ENCODE measurements around the gene HBA2. TPM values are rescaled to one million over a fixed set of nuclear protein-coding genes. Genes with fewer than 3 reads are reported as not detected.

The HBA2 gene
- total RNA-seq, 1 experiment from 2014 or later: not detected

DNA sequence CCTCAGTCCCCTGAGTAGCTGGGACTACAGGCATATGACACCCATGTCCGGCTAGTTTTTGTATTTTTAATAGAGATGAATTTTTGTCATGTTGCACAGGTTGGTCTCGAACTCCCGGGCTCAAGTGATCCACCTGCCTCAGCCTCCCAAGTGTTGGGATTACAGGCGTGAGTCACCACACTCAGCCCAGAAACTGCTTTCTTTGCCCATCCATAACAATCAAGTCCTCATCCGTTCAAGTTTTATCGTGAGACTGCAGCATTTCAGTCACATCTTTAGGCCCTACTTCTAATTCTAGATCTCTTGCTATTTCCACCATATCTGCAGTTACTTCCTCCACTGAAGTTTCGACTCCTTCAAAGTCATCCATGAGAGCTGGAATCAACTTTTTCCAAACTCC, 40.6 kb upstream of the HBA2 start:
- intact Hi-C loops (cut with micrococcal nuclease; ENCODE audit: unreplicated experiment): no loop called here
- Mint-ChIP-seq H3K4me3 (ENCODE audit: low read depth, unreplicated experiment) (no peak overlapping the region), H3K27me3 (ENCODE audit: unreplicated experiment) (no peaks in the 10 kb centered on the region), H3K9me3 (ENCODE audit: low read depth, unreplicated experiment) (no peaks in the 10 kb centered on the region), H3K27ac (ENCODE audit: unreplicated experiment) (no peak overlapping the region), H3K36me3 (ENCODE audit: insufficient read depth, unreplicated experiment) (peaks cover 16% of the 10 kb centered on the region), H3K4me1 (ENCODE audit: low read depth, unreplicated experiment) (no peaks in the 10 kb centered on the region)
- TF ChIP-seq, protein P1, sequence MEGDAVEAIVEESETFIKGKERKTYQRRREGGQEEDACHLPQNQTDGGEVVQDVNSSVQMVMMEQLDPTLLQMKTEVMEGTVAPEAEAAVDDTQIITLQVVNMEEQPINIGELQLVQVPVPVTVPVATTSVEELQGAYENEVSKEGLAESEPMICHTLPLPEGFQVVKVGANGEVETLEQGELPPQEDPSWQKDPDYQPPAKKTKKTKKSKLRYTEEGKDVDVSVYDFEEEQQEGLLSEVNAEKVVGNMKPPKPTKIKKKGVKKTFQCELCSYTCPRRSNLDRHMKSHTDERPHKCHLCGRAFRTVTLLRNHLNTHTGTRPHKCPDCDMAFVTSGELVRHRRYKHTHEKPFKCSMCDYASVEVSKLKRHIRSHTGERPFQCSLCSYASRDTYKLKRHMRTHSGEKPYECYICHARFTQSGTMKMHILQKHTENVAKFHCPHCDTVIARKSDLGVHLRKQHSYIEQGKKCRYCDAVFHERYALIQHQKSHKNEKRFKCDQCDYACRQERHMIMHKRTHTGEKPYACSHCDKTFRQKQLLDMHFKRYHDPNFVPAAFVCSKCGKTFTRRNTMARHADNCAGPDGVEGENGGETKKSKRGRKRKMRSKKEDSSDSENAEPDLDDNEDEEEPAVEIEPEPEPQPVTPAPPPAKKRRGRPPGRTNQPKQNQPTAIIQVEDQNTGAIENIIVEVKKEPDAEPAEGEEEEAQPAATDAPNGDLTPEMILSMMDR (IDR thresholded peaks at IDR 0.05; ENCODE audit: unreplicated experiment): no peak
- BruUV-seq (replicated peaks): no TSS peak
- CTCF ChIA-PET: no interaction called here
- no peak for DNase-seq

DNA sequence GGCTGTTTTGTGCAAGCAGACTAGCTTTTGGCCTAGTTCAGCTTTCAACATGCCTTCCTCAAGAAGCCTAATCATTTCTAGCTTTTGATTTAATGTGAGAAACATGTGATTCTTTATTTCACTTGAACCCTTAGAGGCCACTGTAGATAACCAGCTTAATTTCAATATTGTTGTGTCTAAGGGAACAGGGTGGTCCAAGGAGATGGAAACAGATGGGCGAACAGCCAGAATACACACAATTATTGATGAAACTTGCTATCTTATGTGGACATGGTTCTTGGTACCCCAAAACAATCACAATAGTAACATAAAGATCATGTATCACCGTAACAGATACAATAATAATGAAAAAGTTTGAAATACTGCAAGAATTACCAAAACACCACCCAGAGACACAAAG, 39.0 kb upstream of the HBA2 start:
- no peak overlapping the region for H3K27ac Mint-ChIP-seq (ENCODE audit: unreplicated experiment)
- H3K27me3 Mint-ChIP-seq (ENCODE audit: unreplicated experiment): no peaks in the 10 kb centered on the region
- intact Hi-C loops (cut with micrococcal nuclease; ENCODE audit: unreplicated experiment): no loop called here
- no peaks in the 10 kb centered on the region for H3K9me3 Mint-ChIP-seq (ENCODE audit: low read depth, unreplicated experiment)
- CTCF ChIA-PET: interaction anchor here (1.4 kb wide), 1 partner anchor 68 kb away, joined by 4 read pairs; no protein-coding TSS in a partner anchor
- DNase-seq: no peak
- H3K36me3 Mint-ChIP-seq (ENCODE audit: insufficient read depth, unreplicated experiment): peaks cover 32% of the 10 kb centered on the region
- no peaks in the 10 kb centered on the region for H3K4me1 Mint-ChIP-seq (ENCODE audit: low read depth, unreplicated experiment)
- no peak overlapping the region for H3K4me3 Mint-ChIP-seq (ENCODE audit: low read depth, unreplicated experiment)
- BruUV-seq (replicated peaks): no TSS peak
- TF ChIP-seq, protein P1 (IDR thresholded peaks at IDR 0.05; ENCODE audit: unreplicated experiment): no peak

DNA sequence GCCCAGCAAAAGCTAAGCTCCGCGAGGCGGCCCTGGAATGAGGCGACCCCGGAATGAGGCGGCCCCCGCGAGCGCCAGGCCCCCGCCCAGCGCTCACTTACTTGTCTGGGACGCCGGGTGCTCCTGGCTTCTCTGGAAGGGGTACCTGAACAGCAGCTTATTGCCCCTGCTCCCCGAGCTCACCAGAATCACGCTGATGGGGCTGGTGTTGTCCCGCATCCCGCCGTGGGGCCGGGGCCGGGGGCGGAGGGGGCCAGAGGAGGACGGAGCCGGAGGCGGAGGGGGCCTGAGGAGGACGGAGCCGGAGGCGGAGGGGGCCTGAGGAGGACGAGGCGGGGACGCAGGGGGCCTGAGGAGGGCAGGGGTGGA, 34.6 kb upstream of the HBA2 start:
- TF ChIP-seq, protein P1 (IDR thresholded peaks at IDR 0.05; ENCODE audit: unreplicated experiment): no peak
- no TSS peak for BruUV-seq (replicated peaks)
- DNase-seq: no peak
- Mint-ChIP-seq H3K36me3 (ENCODE audit: insufficient read depth, unreplicated experiment) (peaks cover 41% of the 10 kb centered on the region), H3K27ac (ENCODE audit: unreplicated experiment) (peak overlapping the region; percentile 88), H3K4me3 (ENCODE audit: low read depth, unreplicated experiment) (peak overlapping the region; percentile 93), H3K9me3 (ENCODE audit: low read depth, unreplicated experiment) (no peaks in the 10 kb centered on the region), H3K27me3 (ENCODE audit: unreplicated experiment) (no peaks in the 10 kb centered on the region), H3K4me1 (ENCODE audit: low read depth, unreplicated experiment) (no peaks in the 10 kb centered on the region)
- CTCF ChIA-PET: interaction anchor here (0.8 kb wide), 1 partner anchor 590 kb away, joined by 3 read pairs; no protein-coding TSS in a partner anchor
- intact Hi-C loops (cut with micrococcal nuclease; ENCODE audit: unreplicated experiment): no loop called here

DNA sequence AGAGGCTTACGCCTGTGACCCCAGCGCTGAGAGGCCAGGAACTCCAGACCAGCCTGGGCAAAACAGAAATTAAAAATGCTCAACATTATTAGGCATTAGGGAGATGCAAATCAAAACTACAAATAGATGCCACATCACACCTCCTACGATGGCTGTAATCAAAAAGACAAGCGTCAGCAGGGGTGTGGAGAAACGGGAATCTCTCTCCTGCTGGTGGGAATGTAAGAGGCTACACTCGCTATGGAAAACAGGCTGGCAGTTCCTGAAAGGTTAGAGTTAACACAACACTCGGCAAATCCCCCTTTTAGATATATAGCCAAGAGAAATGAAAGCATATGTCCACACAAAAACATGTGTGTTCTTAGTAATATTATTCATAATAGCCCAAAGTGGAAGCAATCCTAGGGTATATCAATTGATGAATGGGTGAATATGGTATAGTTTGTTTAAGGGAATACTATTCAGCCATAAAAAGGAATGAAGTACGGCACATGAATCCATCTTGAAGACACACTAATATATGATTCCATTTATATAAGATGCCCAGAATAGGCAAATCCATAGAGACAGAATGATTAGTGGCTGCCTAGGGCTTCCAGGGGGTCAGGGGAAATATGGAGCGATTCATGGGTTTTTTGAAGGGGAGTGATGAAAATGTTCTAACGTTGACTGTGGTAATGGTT, 32.4 kb upstream of the HBA2 start:
- DNase-seq: no peak
- BruUV-seq (replicated peaks): no TSS peak
- TF ChIP-seq, protein P1 (IDR thresholded peaks at IDR 0.05; ENCODE audit: unreplicated experiment): no peak
- CTCF ChIA-PET: interaction anchor here (0.8 to 1.1 kb wide), 2 partner anchors 11 to 213 kb away, joined by 6 read pairs; no protein-coding TSS in a partner anchor
- H3K9me3 Mint-ChIP-seq (ENCODE audit: low read depth, unreplicated experiment): no peaks in the 10 kb centered on the region
- H3K27me3 Mint-ChIP-seq (ENCODE audit: unreplicated experiment): peaks cover 18% of the 10 kb centered on the region
- H3K36me3 Mint-ChIP-seq (ENCODE audit: insufficient read depth, unreplicated experiment): peaks cover 40% of the 10 kb centered on the region
- H3K4me3 Mint-ChIP-seq (ENCODE audit: low read depth, unreplicated experiment): no peak overlapping the region
- intact Hi-C loops (cut with micrococcal nuclease; ENCODE audit: unreplicated experiment): no loop called here
- H3K4me1 Mint-ChIP-seq (ENCODE audit: low read depth, unreplicated experiment): no peaks in the 10 kb centered on the region
- H3K27ac Mint-ChIP-seq (ENCODE audit: unreplicated experiment): no peak overlapping the region

Measured in Calu3 (cell line).